GM12878 (cell line): ENCODE results near the gene WARS2. TPM values are rescaled to one million over a fixed set of nuclear protein-coding genes. Genes with fewer than 3 reads are reported as not detected.

Source experiments
- IRF4 ChIP-seq: IDR thresholded peaks from 2 replicates; pipeline ENCODE4 v1.6.1; 2011; ENCODE audit warnings: low read depth, low read length
- JUNB ChIP-seq: IDR thresholded peaks from 2 replicates; pipeline ENCODE4 v1.6.1; 2016; ENCODE audit warnings: antibody characterized with exemption, mild to moderate bottlenecking
- MTA2 ChIP-seq: fragments of 450-650 bp; IDR thresholded peaks from 2 replicates; pipeline ENCODE4 v1.6.1; 2016; ENCODE audit warnings: low read depth, mild to moderate bottlenecking, moderate library complexity
- NFXL1 ChIP-seq: fragments of 450-650 bp; IDR thresholded peaks from 2 replicates; pipeline ENCODE4 v1.6.1; 2017; ENCODE audit warnings: antibody characterized with exemption, mild to moderate bottlenecking, borderline replicate concordance
- NR2C1 ChIP-seq: fragments of 450-650 bp; IDR thresholded peaks from 2 replicates; pipeline ENCODE4 v1.6.1; 2017; ENCODE audit warnings: antibody characterized with exemption, mild to moderate bottlenecking, moderate library complexity
- POLR2AphosphoS2 ChIP-seq: IDR thresholded peaks from 2 replicates; pipeline ENCODE4 v1.6.1; 2011; ENCODE audit warnings: low read depth, mild to moderate bottlenecking, low read length, improper control_type of control experiment, moderate library complexity
- RFX5 ChIP-seq: IDR thresholded peaks from 2 replicates; pipeline ENCODE4 v1.6.1; 2011; ENCODE audit warnings: low read depth, low read length, improper control_type of control experiment
- STAT3 ChIP-seq: IDR thresholded peaks from 2 replicates; pipeline ENCODE4 v1.6.1; 2011; ENCODE audit warnings: low read depth, low read length, improper control_type of control experiment
- ZNF274 ChIP-seq: IDR thresholded peaks from one replicate; pipeline ENCODE4 v1.8.0; 2011; ENCODE audit not compliant: insufficient read length, insufficient read depth
- ZNF687 ChIP-seq: fragments of 450-650 bp; IDR thresholded peaks from 2 replicates; pipeline ENCODE4 v1.6.1; 2017; ENCODE audit warnings: mild to moderate bottlenecking, moderate library complexity
- polyA plus RNA-seq, 11 experiments: library from polyadenylated mRNA; depleted of rRNA in 4 of 11; unstranded in 6 of 11; stranded (reverse) in 5 of 11; fragments of >200 nt; fragmentation: Nextera tagmentation in 4 of 11; fragmentation: Illumina TruSeq in 1 of 11; extraction: Ambion mirVana in 4 of 11; extraction: Trizol in 1 of 11; gene quantifications; 1 replicate in 1 of 11; 2 replicates in 10 of 11; pipeline versions ENCODE4 v1.2.1 to v1.2.3, GENCODE V29; 2011 to 2016; ENCODE audit warnings: inconsistent platforms in 2 of 11, missing spikeins in 2 of 11, low read depth in 1 of 11
- total RNA-seq, 4 experiments: library from RNA; depleted of rRNA in 3 of 4; stranded (reverse); fragments of >200 nt in 3 of 4; fragmentation: Illumina TruSeq in 1 of 4; extraction: Trizol in 1 of 4; gene quantifications; 2 replicates each; pipeline versions ENCODE4 v1.2.1 to v1.2.3, GENCODE V29; 2013 to 2021
- TF ChIP-seq, protein P1 (sequence below): fragments of 450-650 bp; IDR thresholded peaks from 2 replicates; pipeline ENCODE4 v1.6.1; 2018; ENCODE audit warnings: mild to moderate bottlenecking, low read depth, moderate library complexity; ENCODE audit not compliant: partially characterized antibody
- TF ChIP-seq, protein P2 (sequence below): fragments of 450-650 bp; IDR thresholded peaks from 2 replicates; pipeline ENCODE4 v1.6.1; 2016; ENCODE audit warnings: mild to moderate bottlenecking, moderate library complexity, borderline replicate concordance
- TF ChIP-seq, protein P3 (sequence below): fragments of 450-650 bp; formaldehyde crosslinking; IDR thresholded peaks from 2 replicates; pipeline ENCODE4 v1.4.0; 2020; ENCODE audit warnings: mild to moderate bottlenecking, moderate library complexity
- TF ChIP-seq, protein P4 (sequence below): IDR thresholded peaks from 2 replicates; pipeline ENCODE4 v1.6.1; 2012; ENCODE audit warnings: low read depth, low read length, improper control_type of control experiment

Gene WARS2
- total and polyA plus RNA-seq, 10 of the 15 experiments (the other 5 are each of a cell fraction or from before 2014, with no cell fraction given), result 5.5 to 22.2 (median 14.4) TPM

DNA sequence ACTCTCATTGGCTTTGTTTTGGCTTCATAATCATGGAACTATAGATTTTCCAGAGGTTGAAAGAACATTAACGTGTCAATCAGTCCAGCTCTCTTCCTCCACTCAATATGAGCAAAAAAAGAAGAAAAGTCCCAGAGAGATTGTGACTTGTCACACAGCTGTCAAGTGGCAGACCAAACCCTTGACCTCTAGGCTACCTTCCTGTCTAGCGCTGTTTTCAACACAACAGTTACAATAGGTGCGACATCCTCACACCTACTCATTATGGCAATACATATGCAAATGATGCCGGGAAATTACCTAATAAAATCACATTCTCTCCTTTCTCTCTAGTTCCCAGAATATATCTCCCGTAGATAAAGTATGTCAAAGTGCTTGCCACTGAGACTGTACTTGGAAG lies 1.1 kb downstream of the WARS2 start (continued):
- TF ChIP-seq IRF4, result no peak
- TF ChIP-seq, protein P1, sequence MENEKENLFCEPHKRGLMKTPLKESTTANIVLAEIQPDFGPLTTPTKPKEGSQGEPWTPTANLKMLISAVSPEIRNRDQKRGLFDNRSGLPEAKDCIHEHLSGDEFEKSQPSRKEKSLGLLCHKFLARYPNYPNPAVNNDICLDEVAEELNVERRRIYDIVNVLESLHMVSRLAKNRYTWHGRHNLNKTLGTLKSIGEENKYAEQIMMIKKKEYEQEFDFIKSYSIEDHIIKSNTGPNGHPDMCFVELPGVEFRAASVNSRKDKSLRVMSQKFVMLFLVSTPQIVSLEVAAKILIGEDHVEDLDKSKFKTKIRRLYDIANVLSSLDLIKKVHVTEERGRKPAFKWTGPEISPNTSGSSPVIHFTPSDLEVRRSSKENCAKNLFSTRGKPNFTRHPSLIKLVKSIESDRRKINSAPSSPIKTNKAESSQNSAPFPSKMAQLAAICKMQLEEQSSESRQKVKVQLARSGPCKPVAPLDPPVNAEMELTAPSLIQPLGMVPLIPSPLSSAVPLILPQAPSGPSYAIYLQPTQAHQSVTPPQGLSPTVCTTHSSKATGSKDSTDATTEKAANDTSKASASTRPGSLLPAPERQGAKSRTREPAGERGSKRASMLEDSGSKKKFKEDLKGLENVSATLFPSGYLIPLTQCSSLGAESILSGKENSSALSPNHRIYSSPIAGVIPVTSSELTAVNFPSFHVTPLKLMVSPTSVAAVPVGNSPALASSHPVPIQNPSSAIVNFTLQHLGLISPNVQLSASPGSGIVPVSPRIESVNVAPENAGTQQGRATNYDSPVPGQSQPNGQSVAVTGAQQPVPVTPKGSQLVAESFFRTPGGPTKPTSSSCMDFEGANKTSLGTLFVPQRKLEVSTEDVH, result no peak
- TF ChIP-seq, protein P2, sequence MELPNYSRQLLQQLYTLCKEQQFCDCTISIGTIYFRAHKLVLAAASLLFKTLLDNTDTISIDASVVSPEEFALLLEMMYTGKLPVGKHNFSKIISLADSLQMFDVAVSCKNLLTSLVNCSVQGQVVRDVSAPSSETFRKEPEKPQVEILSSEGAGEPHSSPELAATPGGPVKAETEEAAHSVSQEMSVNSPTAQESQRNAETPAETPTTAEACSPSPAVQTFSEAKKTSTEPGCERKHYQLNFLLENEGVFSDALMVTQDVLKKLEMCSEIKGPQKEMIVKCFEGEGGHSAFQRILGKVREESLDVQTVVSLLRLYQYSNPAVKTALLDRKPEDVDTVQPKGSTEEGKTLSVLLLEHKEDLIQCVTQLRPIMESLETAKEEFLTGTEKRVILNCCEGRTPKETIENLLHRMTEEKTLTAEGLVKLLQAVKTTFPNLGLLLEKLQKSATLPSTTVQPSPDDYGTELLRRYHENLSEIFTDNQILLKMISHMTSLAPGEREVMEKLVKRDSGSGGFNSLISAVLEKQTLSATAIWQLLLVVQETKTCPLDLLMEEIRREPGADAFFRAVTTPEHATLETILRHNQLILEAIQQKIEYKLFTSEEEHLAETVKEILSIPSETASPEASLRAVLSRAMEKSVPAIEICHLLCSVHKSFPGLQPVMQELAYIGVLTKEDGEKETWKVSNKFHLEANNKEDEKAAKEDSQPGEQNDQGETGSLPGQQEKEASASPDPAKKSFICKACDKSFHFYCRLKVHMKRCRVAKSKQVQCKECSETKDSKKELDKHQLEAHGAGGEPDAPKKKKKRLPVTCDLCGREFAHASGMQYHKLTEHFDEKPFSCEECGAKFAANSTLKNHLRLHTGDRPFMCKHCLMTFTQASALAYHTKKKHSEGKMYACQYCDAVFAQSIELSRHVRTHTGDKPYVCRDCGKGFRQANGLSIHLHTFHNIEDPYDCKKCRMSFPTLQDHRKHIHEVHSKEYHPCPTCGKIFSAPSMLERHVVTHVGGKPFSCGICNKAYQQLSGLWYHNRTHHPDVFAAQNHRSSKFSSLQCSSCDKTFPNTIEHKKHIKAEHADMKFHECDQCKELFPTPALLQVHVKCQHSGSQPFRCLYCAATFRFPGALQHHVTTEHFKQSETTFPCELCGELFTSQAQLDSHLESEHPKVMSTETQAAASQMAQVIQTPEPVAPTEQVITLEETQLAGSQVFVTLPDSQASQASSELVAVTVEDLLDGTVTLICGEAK, result no peak
- TF ChIP-seq, protein P3, sequence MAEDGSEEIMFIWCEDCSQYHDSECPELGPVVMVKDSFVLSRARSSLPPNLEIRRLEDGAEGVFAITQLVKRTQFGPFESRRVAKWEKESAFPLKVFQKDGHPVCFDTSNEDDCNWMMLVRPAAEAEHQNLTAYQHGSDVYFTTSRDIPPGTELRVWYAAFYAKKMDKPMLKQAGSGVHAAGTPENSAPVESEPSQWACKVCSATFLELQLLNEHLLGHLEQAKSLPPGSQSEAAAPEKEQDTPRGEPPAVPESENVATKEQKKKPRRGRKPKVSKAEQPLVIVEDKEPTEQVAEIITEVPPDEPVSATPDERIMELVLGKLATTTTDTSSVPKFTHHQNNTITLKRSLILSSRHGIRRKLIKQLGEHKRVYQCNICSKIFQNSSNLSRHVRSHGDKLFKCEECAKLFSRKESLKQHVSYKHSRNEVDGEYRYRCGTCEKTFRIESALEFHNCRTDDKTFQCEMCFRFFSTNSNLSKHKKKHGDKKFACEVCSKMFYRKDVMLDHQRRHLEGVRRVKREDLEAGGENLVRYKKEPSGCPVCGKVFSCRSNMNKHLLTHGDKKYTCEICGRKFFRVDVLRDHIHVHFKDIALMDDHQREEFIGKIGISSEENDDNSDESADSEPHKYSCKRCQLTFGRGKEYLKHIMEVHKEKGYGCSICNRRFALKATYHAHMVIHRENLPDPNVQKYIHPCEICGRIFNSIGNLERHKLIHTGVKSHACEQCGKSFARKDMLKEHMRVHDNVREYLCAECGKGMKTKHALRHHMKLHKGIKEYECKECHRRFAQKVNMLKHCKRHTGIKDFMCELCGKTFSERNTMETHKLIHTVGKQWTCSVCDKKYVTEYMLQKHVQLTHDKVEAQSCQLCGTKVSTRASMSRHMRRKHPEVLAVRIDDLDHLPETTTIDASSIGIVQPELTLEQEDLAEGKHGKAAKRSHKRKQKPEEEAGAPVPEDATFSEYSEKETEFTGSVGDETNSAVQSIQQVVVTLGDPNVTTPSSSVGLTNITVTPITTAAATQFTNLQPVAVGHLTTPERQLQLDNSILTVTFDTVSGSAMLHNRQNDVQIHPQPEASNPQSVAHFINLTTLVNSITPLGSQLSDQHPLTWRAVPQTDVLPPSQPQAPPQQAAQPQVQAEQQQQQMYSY (CRISPR knock-in tag), result no peak
- peak; percentile 54 for TF ChIP-seq MTA2
- no peak for TF ChIP-seq ZNF687
- TF ChIP-seq JUNB, result no peak
- TF ChIP-seq RFX5, result no peak
- TF ChIP-seq STAT3, result no peak
- TF ChIP-seq, protein P4, sequence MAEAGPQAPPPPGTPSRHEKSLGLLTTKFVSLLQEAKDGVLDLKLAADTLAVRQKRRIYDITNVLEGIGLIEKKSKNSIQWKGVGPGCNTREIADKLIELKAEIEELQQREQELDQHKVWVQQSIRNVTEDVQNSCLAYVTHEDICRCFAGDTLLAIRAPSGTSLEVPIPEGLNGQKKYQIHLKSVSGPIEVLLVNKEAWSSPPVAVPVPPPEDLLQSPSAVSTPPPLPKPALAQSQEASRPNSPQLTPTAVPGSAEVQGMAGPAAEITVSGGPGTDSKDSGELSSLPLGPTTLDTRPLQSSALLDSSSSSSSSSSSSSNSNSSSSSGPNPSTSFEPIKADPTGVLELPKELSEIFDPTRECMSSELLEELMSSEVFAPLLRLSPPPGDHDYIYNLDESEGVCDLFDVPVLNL, result no peak
- no peak for TF ChIP-seq NFXL1
- peak; percentile 53; the same call in 1 of the 2 replicates for TF ChIP-seq NR2C1
- TF ChIP-seq POLR2AphosphoS2, result no peak
- TF ChIP-seq ZNF274, result no peak
